NCI-H1436 treated with DMSO at 0.1 percent for 48 hours (cell line): Measurements from ENCODE around the gene PRSS12.

ENCODE experiments used
- DNase-seq: peaks from one replicate; lab custom pipeline; 2025; lab: John Stamatoyannopoulos, UW

The PRSS12 gene

DNA sequence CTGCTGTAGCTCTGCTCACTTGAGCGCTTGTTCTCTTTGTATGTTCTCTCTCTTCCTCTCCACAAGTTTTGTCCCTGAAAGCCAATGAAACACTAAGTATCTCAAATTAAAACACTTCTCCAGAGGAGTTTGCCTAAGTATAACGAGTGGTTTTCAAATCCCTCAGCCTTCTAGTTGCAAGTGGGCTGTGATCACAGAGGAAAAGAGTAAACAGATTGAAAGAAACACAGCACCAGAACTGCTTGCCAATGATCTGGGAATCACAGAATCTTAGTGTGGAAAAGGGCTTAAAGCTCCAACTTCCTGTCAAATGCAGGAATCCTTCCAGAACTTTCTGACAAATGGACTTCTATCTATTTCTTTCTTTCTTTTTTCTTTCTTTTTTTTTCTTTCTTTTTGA lies 4.8 kb upstream of the PRSS12 start:
- no peak for DNase-seq

DNA sequence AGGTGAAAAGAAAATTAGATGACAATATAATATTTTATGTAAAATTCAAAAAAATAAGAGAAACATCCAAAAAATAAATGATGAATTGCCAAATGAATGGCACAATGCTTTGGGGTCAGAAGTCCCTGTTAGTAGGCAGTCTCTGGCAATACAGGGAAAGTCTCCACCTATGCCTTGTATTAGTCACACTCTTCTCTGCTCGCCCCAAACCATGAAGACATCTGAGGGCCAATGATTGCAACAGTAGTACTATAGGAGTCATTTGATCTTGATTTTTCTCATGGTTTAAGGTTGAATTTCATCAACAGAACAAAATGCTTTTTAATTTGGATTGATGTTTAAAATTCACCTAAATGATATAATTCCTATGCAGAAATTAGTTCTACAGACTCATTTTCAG lies 3.9 kb upstream of the PRSS12 start:
- no peak for DNase-seq

DNA sequence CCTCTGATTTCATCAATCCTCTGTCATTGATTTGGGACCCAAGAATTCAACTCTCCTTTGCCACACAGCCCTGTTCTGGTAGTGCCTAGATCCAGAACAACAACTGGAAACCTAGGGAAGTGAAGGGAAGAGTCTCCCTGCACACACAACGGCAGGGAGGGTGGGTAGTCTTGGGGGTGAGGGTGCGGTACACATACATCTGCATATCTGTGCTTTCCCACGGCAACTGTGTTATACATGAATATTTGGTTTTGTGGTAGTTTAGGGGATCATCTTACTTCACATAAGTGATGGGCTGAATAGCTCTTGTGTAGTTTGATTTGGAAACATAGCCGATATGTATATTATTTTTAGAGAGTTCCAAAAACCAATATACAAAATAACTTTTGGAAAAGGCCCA lies 3.3 kb upstream of the PRSS12 start:
- DNase-seq, result no peak

DNA sequence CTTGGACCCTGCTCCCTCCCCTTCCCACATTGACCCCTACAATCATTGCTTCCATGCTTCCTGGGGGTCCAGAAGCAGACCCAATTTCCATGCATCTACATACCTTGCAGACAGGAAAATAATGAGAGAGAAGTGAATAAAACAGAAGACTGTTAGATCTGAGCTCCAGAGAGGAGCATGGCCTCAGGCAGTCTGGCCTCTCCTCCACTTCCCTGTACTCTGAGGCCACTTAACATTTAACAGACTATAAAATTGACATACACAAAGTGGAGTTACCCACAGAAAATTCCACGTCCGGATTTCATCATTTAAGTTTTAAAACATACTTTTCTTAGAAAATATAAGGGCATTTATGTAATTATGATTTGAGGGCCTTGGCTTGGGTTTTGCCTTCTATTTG lies 2.1 kb upstream of the PRSS12 start:
- DNase-seq, result no peak

DNA sequence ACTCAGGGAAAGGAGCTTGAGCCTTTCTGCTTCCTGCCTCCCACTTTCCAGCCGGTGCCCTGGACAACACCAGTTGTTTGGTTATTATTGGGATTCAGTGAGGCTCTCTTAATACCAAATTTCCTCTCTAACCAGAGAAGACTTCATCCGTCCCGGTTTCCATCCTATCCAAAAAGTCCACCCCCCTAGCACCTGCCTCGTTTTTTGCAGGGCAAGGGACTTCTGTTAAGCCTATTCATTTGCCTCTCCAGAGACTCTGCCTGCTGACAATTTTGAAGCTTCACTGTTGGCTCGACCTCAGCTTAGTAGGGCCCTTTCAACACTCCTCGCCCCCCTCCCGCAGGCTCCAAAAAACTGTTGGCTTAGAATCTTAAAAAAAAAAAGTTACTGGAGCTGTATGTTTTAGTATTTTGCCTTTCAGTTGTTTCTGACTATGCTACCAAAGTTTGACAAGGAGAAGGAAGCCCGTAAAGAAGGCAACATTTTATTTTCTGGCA lies 779 bp upstream of the PRSS12 start:
- DNase-seq, result no peak

DNA sequence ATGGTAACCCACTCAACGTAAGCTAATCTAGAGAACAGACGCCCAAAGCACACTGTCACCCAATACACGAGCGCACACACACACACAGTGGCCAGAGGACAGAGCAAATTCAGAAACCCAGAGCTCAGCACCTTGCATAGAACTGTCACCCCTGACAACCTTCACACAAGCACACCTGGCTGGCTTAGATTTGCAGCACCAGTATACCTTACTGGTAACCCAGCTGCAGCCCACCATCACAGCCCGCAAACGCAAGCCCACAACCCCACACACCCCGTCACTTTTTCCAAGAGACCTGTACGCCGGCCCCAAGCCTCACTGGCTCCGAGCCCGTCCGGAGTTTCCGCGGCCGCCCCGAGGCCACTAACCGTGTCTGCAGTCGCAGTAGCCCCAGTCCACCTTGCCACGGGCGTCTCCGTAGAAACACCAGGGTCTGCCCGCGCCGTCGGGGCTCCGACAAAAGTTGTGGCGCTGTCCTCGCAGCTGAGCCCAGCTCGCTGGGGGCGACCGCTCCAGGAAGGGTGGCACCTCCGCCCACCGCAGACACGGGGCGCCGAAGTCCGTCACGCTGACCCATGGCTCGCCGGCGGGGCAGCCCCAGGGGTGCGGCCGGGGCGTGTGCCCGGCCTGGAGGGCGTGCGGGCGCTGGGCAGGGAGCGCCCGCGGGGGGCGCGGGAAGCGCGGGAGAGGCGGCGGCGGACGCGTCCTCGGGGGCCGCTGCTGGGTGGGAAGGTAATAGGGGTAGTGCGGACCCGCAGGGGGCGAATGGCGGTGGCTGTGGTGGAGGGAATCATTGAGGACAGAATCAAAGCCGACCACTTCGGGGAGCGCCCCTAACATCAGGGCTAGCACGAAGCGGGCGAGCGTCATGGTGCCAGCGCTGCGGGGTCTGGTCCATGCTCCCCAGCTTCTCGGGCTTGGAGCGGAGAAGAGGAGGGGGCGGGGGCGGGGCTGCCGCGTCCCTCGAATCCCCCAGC lies 664 bp downstream of the PRSS12 start:
- DNase-seq, result no peak

DNA sequence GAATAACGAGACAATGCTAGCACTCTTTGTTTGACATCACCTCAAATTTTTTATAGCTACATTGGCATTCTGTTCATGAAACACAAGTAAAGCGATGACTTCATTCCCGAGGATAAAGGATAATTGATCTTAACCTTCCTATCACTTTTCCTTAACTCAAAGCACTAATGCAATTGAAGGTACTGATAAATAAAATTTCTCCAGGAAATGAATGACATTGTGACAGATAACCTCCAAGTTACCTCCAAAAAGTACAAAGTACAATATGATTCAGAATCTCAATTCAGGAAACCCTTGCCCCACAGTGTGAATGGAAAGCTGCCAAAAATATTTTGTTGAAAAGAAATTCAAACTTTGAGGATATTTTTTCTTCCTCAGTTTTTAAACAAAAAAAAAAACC lies 1.8 kb downstream of the PRSS12 start:
- no peak for DNase-seq

DNA sequence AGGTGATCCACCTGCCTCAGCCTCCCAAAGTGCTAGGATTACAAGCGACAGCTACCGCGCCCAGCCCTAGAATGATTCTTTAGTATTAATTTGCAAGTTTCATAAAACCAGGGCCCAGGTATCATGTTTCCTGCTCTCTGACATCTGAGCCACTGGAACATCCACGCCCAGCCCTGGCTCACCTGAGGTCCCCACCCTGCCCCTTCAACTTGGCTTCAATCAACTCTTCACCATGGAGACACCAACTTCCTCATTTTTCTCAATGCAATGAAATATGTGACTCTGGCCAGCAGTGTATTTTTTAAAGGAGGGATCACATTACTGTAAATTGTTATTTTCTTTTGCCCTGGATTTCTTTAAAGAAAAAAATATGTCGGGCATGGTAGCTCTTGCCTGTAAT lies 3.9 kb downstream of the PRSS12 start:
- DNase-seq, result no peak

DNA sequence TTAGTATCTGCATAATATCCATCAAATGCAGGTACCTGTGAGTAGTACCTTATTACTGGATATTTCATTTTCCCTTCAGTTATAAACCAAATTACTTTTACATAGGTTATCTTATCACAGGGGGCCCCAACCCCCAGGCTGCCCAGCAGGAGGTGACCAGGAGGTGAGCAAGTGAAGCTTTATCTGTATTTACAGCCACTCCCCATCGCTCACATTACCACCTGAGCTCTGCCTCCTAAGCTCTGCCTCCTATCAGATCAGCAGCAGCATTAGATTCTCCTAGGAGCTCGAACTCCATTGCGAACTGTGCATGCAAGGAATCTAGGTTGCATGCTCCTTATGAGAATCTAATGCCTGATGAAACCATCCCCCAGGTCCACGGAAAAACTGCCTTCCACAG lies 6.3 kb downstream of the PRSS12 start:
- no peak for DNase-seq

DNA sequence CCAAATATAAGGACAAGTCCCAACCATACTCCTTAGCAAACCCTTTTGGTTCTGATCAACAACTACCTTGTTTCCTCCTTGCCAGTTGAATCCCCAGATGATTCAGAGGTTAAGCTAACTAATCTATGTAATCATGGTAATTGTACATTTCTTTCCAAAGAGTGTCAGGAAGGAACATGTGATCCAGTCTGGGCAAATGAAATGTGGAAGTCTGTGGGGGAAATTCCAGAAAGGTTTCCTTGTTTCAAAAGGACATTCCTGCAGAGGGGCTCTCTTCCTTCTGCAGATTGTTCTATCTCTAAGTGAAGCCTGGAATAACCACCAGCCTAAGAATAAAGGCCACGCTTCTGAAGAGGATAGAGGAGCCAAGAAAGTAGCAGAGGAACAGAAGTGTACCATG lies 7.0 kb downstream of the PRSS12 start:
- no peak for DNase-seq

DNA sequence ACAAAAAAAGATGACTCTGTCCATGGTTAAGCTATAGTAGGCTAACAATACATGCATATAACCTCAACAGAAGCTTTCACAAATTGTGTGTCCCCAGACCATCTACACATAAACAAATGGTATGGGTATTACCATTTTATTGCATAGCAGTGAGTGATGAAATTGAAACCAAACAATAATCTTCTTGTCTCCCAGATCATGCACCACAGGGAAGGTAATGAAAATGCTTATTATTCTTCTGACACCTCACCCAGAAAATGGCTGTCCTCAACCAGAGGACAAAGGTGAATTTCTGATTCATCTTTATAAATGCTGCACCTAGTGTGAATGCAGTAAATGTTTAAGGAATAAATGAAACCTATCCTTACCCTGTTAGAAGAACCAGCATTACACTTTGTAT lies 8.0 kb downstream of the PRSS12 start:
- no peak for DNase-seq

DNA sequence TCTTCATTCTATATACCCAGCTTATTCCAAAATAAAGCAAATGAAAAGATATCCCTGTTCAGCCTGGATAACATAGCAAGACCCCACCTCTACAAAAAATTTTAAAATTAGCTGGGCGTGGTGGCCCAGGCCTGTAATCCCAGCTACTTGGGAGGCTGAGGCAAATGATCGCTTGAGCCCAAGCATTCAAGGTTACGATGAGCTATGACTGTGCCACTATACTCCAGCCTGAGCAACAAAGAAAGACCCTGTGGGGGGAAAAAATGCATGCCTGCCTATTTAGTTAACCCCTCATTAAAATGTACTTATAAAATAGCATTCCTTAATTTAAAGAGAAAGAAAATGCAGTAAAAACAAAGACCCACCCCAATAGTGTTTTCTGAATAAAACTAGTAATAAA lies 9.3 kb downstream of the PRSS12 start:
- DNase-seq, result no peak

DNA sequence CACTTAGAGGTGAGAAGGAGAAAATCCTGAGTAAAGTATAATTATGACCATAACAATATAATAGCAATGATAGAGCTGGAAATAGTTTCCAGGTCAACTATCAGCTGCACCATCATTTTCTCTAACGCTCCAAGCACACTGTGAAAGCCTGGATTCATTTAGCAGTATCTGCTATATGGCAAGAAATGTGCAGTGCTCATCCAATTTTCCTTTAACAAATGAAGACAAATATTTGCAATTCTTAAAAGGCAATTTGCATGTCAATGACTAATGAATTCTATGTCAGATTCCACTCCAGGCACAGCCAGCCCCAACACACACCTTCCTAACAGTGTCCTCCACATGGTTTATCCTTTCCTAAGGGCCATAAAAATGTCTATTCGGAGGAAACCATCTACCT lies 12.7 kb downstream of the PRSS12 start:
- DNase-seq, result no peak

DNA sequence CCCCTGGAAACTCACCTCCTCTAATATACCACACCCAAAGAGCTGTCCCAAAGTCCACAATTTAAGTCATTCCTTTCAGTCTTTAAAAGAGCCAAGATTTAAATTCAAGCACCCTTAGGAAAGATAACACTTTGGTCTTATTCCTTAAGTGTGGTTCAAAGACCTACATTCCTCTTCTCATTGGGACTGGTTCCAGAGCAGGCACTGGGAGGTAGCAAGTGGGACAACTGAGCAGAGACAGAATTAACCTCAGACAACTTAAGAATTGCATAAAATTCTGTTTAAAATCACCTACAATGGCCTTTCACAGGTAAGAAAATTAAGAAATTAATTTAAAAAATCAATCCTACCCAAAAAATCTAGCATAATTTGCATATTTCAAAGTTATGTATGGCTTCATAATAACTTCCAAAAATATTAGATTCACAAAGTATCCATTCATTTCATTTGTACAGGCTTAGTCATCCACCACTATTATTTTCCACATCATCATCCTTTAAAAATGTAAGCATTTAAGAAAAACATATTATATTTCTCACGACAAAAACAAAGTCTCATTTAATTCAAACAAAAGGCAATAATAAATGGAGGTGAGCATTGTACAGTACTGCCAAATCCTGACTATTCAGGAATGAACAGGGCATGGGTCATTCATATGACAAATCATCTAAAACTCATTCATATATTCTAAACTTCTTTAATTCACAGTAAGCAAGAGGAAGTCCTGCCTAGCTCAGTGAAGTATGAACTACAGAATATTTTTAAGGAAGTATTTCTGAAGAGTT lies 13.6 kb downstream of the PRSS12 start:
- no peak for DNase-seq

DNA sequence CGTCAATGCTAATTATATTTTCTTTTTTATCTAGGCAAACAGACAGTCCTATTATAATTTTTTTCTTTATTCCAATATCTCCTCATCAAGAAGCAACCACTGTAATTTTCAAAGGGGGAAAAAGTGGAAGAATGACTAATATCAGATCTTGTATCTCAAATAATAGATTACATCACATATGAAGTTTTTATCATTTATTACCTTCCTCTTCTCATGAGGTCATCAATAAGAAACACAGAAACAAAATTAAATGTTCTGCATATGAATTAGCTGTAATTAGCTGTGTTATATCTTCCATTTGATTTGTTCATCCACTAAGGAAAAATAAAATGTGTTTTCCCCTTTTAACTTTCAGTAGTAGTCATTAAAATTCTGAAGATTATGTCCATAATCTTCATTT lies 14.3 kb downstream of the PRSS12 start:
- DNase-seq, result no peak

DNA sequence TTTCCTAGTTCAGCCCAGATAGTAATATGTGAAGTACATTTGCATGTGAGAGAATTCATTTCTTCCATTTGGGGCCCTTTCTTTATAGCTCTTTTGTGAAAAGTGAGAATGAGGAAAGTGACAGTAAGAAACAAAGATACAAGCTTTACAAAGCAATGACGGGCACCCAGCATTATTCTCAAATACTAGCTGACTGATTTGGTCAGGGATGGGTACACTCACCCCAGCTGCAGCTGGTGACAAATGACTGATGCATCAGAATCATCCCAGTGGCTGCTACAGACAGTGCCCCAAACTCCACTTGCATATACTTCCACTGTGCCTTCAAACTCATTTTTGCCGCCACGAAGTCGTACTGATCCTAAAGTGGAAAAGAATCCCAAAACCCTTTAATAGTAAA lies 14.8 kb downstream of the PRSS12 start:
- no peak for DNase-seq

DNA sequence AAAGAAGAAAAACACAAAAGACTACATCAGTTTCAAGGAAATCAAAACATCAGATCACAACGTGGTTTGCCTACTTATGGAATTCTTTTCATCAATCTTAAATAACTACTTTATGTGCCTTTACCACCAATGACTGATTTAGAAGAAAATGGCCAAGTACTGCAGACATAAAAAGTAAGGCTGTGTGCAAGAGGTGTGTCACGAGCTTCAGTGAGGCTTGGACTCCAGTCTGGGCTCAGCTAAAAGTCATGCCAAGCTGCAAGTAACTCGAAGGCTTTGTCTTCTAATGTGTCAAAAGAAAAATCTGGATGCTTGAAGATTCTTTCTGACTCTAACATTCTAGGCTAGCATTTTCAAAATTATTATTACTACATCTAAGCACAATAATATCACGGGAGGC lies 17.0 kb downstream of the PRSS12 start:
- DNase-seq, result no peak

DNA sequence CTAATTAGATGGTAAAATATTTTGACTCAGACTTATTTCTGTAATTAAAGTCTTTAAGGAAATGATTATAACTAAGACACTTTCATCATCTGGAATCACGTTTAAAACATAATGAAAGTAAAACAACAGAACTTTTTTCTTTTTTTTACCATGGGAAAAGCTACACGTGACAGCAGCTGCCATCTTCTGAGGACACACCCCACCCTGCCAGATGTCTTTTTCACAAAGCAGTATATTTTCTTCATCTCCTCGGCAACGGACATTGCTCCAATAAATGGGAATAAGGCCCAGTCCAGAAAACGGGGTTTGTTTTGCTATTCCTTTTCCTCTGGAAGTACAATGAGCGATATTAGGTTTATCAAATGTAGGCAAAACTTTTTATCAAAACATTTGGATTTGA lies 17.5 kb downstream of the PRSS12 start:
- DNase-seq, result no peak

DNA sequence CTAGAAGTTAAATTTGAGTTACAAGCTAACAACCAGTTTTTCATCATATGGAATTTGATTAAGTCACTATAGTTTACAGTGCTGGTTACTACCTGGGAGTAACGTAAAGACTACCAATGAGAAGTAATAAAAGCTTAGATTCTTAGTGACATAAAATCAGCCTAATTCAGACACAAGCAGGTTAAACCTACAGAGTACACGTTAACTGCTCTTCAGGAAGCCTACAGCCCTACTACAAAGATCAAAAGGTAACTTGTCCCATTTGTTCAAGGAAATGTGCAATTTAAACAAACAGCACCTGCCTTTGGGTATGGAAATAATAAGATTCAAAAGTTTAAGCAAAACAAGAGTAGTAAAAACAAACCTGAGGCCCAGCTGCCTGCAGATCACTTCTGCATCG lies 21.5 kb downstream of the PRSS12 start:
- DNase-seq, result no peak

DNA sequence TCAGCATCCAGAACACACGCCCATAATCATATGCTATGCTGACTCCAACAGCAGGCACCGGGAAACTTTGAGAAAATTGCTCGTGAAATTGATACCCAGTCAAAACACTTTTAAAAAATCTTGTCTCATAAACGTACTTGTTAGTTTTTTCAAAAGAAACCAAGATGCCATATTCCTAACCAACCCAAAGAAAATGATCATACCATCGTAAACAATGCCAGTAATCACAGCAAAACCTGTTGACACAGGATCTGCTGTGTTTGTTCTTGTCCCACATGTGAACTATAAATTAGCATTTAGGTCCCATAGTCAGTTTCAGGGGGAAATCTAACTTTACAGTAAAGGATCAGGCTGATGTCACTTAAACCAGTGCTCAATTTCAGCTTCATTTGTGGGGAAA lies 23.0 kb downstream of the PRSS12 start:
- DNase-seq, result no peak

DNA sequence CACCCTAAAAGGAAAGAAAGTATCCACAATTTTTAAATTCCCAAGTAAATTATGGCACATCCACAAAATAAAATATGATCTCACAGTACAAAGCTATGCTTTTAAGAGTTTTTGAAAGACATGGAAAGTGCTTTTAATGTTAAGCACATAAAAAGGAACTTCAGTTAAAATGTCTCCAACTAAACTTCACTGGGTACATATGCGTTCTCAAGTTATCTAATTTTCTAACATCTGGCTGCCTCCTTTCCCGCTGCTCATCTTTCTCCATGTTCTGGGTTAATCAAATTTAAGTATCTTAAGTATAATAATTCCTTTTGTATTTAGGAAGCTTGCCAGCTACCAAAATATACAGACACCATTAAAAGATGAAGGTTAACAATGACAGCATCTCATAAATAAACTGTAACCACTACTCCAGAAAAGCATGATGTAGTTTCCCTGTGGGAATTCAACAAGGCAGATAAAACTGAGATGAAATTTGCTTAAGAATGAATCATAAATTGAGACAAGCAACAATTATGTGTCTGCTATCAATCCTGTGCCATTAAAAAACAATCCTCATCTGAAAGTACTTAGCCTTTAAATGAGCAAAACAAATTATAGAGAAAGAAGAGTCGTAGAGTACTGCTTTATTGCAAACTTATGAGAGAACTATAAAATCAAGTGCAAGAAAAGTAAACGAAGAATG lies 25.1 kb downstream of the PRSS12 start:
- DNase-seq, result no peak

DNA sequence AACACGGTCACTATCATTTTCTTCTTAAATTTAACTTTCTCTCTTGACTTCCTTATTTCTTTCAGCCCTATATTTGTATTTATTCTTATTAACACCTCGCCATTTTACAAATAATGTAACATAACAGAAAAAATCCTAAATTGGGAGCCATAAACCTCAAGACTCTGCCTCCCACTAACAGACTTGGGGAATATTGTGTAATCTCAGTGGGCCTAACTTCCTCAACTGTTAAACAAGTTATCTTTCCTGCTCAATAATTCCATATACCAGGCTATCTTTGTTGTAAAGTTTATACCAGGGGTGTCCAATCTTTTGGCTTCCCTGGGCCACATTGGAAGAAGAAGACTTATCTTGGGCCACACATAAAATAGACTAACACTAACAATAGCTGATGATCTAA lies 26.2 kb downstream of the PRSS12 start:
- no peak for DNase-seq

DNA sequence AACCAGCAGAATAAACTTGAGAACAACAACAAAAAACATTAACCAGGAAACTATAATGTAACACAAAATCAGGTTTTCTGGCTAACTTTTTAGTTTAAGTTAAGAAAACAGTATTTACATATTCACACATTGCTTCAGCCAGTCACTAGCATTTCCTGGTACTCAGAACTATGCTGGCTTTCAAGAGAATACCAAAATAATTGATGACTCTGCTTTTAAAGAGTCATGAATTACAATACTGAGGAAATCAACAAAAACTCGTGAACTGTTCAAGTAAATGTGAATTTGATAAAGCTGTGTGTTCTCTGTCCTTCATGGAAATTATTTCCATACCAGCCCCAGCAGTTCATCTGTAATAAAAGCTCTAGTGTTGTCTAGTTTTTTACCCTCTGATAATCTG lies 27.4 kb downstream of the PRSS12 start:
- no peak for DNase-seq
